NCI-H446 treated with DMSO at 0.1 percent for 48 hours (cell line): ENCODE data around the gene SDHD.
"Not testable (repeated sequence)": the region's sequence is repeated elsewhere in the genome, so short reads cannot be mapped to it uniquely, and the experiment has no call there.

Source experiments
- DNase-seq: peaks from one replicate; lab custom pipeline; 2025; lab: John Stamatoyannopoulos, UW

Gene SDHD

GRCh38 chr11:112086422-112087191 lies at the start of gene SDHD, which contains the start of gene TIMM8B:
Gene SDHD, plus strand, starts transcription at chr11:112086873. Its CDS starts 35 bp downstream, at chr11:112086908.
Gene TIMM8B, minus strand, starts transcription at chr11:112086756. Its CDS starts 33 bp downstream, at chr11:112086723.
- DNase-seq: peak; percentile 96

GRCh38 chr11:112037527-112037926 lies 49.1 kb upstream of the SDHD start:
- no peak for DNase-seq

GRCh38 chr11:112042161-112042960 lies 44.3 kb upstream of the SDHD start:
- DNase-seq: no peak

- no peak for DNase-seq
Observed at GRCh38 chr11:112042961-112043304, 43.7 kb upstream of the SDHD start.

- DNase-seq: no peak
Observed at GRCh38 chr11:112044961-112045360, 41.7 kb upstream of the SDHD start.

GRCh38 chr11:112046647-112047046 lies 40.0 kb upstream of the SDHD start:
- not testable (repeated sequence) for DNase-seq

GRCh38 chr11:112048256-112048655 lies 38.4 kb upstream of the SDHD start:
- DNase-seq: not testable (repeated sequence)

GRCh38 chr11:112049777-112050176 lies 36.9 kb upstream of the SDHD start:
- no peak for DNase-seq

- no peak for DNase-seq
Observed at GRCh38 chr11:112050721-112051120, 36.0 kb upstream of the SDHD start.

GRCh38 chr11:112051768-112052167 lies 34.9 kb upstream of the SDHD start:
- DNase-seq: no peak

- DNase-seq: no peak
Observed at GRCh38 chr11:112057170-112057569, 29.5 kb upstream of the SDHD start.

- no peak for DNase-seq
Observed at GRCh38 chr11:112058103-112058502, 28.6 kb upstream of the SDHD start.

- DNase-seq: no peak
Observed at GRCh38 chr11:112062923-112063322, 23.8 kb upstream of the SDHD start.

GRCh38 chr11:112073941-112074811 lies 12.5 kb upstream of the SDHD start, which contains the start of the genes NKAPD1 and PIH1D2:
Gene NKAPD1, plus strand, starts transcription at chr11:112074299. Its CDS starts 1,276 bp downstream, at chr11:112075575.
Gene PIH1D2, minus strand, starts transcription at chr11:112074017. Its CDS starts 843 bp downstream, at chr11:112073174.
- peak; percentile 74 for DNase-seq

GRCh38 chr11:112082729-112083128 lies 3.9 kb upstream of the SDHD start:
- DNase-seq: no peak

GRCh38 chr11:112085822-112086421 lies 751 bp upstream of the SDHD start:
- no peak for DNase-seq

GRCh38 chr11:112087212-112087611 lies 539 bp downstream of the SDHD start:
- DNase-seq: no peak

- not testable (repeated sequence) for DNase-seq
Observed at GRCh38 chr11:112095302-112095701, 8.6 kb downstream of the SDHD start.

GRCh38 chr11:112096194-112096593 lies 9.5 kb downstream of the SDHD start:
- no peak for DNase-seq

- DNase-seq: no peak
Observed at GRCh38 chr11:112097734-112098528, 11.3 kb downstream of the SDHD start.

- no peak for DNase-seq
Observed at GRCh38 chr11:112100462-112100861, 13.8 kb downstream of the SDHD start.
